Embryonic facial prominence (tissue), 1 donor: ENCODE data around the gene SGPP1.
"Not testable (repeated sequence)": the region's sequence is repeated elsewhere in the genome, so short reads cannot be mapped to it uniquely, and the experiment has no call there.

Experiments used
- DNase-seq: peaks from one replicate; pipeline ENCODE4 v3.0.0-alpha.2; 2016; ENCODE audit errors: extremely low spot score

Gene SGPP1

DNA sequence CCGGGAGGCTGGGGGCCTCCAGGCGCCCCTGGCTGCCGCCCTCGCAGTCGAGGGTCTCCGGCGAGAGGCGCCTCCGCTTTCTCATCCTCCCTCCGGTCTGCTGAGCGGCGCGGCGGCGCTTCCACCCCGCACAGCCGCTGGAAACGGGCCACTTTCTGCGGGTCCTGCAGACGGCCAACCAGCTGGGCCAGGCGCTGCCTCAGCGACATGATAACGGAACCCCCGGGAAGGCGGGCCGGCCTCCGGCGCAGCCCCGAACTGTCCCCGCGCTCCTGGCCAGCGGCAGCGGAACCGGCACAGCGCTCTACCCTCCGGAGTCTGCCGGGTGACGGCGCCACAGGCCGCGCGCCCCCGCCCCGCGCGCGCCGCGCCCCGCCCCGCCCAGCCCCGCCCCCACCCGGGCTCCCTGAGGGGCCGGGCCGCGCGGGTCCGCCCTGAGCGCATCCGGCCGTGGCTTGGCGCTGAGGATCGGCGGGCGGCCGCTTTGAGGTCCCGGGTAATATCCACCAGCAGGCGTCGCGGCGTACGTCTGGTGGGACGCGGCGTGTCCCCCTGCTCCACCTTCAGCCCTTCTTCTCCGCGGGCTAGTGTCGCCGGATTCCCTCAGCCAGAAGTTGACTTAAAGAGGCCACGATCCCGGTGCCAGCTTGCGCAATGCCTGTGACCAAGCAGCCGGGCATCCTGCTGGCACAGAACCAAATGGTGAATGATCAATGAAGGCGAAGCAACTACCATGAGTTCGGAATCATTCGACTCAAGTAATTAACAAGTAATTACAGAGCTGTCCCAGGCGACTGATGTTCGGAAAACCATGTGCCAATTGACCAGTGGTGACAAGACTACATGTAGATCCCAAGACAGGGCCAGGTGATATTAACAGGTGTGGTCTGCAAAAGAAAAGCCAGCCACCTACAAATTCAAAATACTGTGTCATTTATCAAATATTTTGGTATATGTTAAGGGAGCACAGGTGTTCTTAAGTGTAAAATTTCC is at the start of gene SGPP1:
SGPP1 (minus strand) TSS at position 330 of the 993 bp plus-strand sequence; CDS start at position 209, 121 bp downstream.
- DNase-seq: no peak

DNA sequence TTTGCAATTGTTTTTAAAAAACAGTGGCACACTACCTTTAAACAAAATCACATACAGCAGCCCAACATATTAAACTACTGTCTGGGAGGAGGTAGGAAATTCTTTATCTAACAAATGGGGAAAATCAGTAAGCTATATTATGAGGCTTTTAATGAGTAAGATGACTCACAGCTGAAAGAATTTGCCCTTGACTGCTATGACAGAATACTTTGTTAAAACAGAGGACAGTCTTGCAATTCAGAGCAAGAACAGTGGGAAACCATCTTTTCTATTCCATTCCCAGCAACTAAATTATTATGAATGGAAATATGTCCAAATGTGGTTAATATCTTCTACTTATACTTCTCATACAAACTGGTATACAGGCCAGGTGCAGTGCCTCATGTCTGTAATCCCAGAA is 49.2 kb upstream of the SGPP1 start:
- no peak for DNase-seq

DNA sequence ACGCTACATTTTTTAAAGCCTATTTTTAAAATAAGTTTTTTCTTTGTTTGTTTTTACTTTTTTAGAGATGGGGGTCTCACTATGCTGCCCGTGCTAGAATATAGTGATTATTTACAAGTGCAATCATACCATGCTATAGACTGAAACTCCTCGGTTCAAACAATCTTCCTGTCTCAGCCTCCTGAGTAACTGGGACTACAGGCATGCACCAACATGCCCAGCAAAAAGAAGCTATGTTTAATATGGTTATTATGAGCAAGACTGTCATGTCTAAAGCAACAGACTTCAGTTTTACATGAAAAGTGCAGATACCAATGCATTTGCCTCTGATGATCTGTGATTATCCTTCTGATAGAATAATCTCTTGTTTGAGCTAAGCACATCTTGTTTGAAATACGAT is 45.6 kb upstream of the SGPP1 start:
- no peak for DNase-seq

DNA sequence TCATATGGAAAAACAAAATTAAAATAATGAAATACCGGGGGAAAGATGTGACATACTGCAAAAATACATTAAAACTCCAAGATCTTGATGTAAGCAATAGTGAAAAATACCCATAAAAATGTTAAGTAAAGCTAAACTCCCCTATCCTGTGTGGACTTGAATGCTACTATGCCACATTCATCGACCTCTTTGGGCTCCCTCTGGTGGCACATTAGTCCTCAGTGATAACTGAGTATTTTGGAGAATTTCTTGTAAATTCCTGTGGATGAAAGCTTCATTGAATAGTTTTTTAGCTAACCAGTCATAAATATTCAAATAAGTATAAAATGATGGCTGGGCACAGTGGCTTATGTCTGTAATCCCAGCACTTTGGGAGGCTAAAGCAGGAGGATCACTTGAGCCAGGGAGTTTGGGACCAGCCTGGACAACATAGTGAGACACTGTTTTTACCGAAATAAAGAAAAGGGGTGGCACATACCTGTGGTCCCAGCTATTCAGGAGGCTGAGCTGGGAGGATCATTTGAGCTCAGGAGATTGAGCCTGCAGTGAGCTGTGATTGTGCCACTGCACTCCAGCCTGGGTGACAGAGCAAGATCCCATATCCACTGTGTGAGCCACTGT is 42.4 kb upstream of the SGPP1 start:
- no peak for DNase-seq

DNA sequence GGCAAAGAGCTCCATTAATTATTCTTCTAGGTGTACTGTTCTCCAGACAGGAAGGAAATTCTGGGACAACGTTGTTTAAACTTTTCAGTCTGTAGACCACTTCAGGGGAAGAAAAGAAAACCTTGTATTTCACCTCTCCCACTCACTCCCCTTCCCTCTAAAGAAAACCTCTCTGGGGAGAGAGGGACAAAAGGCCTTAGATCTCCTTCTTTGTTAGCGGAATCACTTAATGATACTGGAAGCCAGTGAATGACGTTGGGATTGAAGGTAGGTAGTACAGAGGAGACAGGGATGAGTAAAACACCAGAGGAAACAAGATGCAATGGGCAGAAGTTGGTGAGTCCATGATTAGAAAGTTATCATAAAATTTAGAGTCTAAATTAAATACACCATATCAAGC is 38.7 kb upstream of the SGPP1 start:
- DNase-seq: no peak

- no peak for DNase-seq
Measured at GRCh38 chr14:63764620-63765139, 36.8 kb upstream of the SGPP1 start.

DNA sequence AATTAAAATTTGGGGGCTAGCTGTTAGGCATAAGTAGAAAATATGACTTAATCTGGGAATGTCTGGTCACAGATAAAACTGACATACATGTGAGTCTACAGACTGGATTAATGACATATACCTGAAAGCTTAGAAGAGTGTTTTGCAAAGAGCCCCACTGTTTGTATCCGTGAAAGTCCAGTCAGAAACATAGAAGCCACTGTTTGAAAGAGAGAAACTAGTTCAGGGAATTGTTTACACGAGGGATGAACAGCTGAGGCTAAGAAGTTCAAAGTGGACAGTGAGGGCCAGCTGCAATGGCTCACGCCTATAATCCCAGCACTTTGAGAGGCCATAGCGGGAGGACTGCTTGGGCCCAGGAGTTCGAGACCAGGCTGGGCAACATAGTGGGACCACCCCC is 36.2 kb upstream of the SGPP1 start:
- no peak for DNase-seq

- DNase-seq: no peak
Measured at GRCh38 chr14:63761351-63762117, 33.7 kb upstream of the SGPP1 start.

DNA sequence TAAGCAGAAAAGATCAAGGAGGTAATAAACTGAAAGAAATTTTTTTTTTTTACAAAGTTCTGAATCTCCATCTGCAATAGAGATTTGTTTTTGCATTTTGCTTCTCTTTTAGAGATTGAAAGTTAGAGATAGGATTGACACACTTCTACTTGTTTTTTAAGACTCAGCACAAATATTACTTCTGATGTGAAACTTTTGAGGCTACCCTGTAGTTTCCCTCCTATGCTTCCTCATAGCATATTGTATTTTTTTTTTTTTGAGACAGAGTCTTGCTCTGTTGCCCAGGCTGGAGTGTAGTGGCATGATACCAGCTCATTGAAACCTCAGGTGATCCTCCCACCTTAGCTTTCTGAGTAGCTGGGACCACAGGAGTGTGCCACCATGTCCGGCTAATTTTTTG is 32.1 kb upstream of the SGPP1 start:
- DNase-seq: no peak

DNA sequence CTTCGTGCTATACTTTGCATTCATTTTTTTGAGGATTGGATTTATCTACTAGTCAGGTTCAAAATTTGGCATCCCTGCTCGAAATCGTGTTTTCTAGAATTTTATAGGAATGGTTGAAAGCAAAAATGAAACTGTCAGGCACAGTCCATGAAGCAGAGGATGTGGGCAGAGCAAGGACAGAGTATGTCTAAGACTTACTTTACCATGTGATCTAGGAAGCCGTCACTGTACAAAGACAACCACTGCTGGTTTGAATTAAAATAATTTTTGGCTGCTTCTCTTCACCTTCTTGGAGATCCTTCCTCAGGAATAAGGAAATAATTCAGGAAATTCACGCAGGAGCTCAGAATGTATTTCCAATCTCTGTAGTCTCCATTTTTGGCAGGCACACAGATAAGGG is 31.6 kb upstream of the SGPP1 start:
- DNase-seq: no peak

DNA sequence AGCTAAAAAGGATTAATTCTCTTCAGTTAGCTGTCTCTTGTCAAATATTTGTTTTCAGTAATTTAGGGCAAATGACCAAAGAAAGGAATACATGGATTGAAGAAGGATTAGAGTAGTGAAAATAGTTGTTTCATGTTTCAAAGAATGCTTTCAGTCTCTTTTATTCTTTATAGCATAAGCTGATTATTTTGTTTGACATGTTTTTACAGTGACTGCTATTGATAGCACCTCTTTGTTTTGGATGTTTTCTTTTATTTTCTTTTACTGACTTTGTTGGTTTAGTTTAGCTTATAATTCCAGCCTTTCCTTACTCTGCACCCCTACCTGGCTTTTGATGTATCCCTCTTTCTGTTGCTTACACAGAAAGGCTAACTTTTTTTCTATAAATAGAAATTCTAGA is 29.3 kb upstream of the SGPP1 start:
- no peak for DNase-seq

DNA sequence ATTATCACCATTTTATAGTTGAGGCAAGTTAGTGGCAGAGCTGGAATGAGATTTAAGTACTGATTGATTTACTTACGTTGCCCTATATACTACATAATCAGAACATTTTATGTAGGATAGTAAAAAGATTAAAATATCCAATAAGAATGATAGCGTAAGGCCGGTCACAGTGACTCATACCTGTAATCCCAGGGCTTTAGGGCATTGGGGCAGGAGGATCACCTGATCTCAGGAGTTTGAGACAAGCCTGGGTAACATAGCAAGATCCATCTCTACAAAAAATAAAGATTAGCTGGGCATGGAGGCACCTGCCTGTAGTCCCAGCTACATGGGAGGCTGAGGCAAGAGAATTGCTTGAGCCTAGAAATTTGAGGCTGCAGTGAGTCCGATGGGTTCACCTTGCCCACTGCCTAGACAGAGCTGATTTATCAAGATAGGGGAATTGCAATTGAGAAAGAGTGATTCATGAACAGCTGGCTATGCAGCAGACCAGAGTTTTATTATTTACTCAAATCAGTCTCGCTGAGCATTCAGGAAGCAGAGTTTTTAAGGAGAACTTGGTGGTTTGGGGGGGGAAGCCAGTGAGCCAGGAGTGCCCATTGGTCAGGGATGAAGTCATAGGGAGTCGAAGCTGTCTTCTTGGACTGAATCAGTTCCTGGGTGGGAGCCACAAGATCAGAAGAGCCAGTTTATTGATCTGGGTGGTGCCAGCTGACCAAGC is 24.7 kb upstream of the SGPP1 start:
- no peak for DNase-seq

DNA sequence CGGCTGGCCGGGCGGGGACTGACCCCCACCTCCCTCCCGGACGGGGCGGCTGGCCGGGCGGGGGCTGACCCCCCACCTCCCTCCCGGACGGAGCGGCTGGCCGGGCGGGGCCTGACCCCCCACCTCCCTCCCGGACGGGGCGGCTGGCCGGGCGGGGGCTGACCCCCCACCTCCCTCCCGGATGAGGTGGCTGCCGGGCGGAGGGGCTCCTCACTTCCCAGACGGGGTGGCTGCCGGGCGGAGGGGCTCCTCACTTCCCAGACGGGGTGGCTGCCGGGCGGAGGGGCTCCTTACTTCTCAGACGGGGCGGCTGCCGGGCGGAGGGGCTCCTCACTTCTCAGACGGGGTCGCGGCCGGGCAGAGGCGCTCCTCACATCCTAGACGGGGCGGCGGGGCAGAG is 23.2 kb upstream of the SGPP1 start:
- DNase-seq: not testable (repeated sequence)

DNA sequence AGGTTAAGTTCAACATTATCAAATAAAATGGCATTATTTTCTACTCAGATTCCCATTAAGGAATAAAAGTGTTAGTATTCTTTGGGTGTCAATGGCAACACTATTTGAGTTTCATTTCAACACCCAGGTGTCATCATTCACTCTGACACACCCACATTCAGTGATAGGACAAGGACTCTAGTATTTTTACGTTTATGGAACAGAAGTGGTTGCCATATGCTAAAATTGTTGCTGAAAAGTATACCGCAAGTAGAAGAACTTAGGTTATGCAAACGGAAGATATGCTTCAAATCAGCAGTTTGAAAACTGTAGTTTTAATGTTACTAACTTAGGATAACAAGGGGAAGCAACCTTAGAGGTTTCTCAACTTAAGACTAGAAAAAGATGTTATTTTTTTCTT is 20.0 kb upstream of the SGPP1 start:
- DNase-seq: no peak

DNA sequence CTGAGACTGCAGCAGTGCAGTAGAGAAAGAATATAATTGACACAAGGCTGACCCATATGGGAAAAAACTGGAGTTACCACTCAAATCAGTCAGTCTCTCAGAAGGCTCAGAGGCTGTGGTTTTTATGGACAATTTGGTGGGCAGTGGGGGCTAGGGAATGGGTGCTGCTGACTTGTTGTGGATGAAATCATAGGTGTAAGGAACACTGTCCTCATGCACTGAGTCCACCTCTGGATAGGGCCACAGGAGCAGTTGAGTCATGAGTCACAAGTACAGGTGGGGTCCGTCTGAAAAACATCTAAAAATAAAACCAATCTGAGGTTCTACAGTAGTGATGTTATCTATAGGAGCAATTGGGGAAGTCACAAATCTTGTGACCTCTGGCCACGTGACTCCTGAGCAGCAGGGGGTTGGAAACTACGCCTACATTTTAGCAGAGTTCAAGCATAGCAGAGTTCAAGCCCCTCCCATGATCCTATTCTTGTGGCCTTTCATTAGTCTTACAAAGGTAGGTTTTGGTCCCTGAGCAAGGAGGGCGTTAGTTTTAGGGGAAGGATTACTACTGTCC is 18.1 kb upstream of the SGPP1 start:
- DNase-seq: no peak

DNA sequence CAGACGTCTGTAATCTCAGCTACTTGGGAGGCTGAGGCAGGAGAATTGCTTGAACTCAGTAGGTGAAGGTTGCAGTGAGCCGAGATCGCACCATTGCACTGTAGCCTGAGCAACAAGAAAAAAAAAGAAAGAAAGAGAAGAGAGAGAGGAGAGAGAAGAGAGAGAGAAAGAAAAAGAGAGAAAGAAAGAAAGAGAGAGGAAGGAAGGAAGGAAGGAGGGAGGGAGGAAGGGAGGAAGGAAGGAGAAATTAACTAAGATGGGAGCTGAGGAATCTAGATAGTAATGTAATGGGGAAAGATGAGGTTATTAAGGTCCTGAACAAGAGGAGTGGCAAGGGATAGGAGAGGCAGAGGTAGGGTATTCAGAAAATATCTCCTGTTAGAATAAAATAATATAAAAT is 17.4 kb upstream of the SGPP1 start:
- no peak for DNase-seq

DNA sequence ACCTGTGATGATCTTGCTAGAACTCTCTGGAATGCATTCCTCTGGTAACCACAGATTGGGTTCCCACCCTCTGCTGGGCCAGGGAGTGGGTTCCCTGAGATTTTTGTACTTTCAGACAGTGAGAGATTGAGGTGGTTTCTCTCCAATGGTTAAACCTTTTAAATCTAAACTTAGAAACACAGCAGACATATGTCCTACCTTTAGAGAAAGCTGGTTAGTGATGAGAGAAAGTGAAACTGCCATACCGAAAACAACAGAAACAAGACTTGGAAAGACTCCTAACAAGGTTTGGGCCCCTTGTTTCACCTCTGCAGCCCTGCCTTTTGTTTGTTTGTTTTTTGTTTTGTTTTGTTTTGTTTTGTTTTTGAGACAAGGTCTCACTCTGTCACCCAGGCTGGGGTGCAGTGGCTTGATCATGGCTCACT is 9.7 kb upstream of the SGPP1 start:
- no peak for DNase-seq

DNA sequence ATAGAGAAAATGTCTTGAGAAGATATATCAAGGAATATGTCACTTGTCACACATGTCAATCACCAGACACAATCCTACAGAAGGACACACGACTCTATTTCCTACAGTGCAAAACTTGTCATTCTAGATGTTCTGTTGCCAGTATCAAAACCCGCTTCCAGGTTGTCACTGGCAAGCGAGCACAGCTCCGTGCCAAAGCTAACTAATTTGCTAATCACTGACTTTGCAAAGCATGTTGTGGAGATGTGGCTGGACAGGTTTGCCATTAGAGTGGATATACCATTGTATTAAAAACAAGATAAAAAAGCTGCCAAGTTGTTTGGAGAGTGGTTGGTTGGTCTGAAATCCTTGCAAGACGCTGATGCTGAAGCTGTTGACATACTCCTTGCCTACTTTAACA is 7.9 kb upstream of the SGPP1 start:
- DNase-seq: no peak

GRCh38 chr14:63730659-63731058 is 2.8 kb upstream of the SGPP1 start:
- no peak for DNase-seq

DNA sequence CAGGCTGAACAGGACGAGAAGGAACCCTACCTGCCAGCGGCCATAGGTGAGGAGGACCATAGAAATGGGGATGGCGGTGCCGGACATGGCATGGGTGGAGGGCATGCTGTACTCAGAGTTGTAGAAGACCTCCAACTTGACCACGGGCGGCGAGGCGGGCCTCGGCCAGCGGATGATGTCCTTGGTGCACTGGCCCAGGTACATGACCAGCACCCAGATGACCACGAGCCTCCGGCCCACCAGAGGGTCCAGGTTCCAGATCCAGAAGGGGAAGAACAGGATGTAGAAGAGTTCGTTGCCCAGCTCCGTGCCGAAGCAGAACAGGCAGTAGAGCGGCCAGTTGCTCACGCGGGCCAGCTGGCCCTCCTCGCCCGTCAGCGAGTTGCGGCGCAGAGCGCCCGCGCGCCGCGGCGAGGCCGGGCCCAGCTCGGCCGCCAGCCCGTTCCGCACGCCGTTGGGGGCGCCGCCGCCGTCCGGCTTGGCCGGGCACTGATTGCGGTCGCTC is 582 bp downstream of the SGPP1 start:
- DNase-seq: no peak

GRCh38 chr14:63726499-63726898 is 1.4 kb downstream of the SGPP1 start:
- DNase-seq: no peak
